CD4-positive, CD25-positive, alpha-beta regulatory T cell (primary cell): Measurements from ENCODE around the gene MAML1. TPM values are rescaled to one million over a fixed set of nuclear protein-coding genes. Genes with fewer than 3 reads are reported as not detected.

Experiments
- ATAC-seq, 2 donors: fragments of 150-1000 bp; cut with Tn5 transposase; one replicate each; pipeline ENCODE4 v1.10.0; 2021; ENCODE audit warnings: low read depth in 2 of 2, moderate number of reproducible peaks in 2 of 2, moderate library complexity in 1 of 2
- DNase-seq, 3 donors: peaks; one replicate each; pipeline versions ENCODE4 v3.0.0 to v3.0.0-alpha.2; 2012 to 2022; ENCODE audit warnings: mixed read lengths in 1 of 3
- H3K27ac ChIP-seq: one replicate; pipeline ENCODE4 v1.7.0; 2013; ENCODE audit warnings: mild to moderate bottlenecking, low read length; ENCODE audit not compliant: insufficient read depth, poor library complexity, severe bottlenecking
- H3K27me3 ChIP-seq: one replicate; pipeline ENCODE4 v1.7.0; 2013; ENCODE audit warnings: low read length; ENCODE audit not compliant: control insufficient read depth, insufficient read depth
- H3K36me3 ChIP-seq: one replicate; pipeline ENCODE4 v1.7.0; 2013; ENCODE audit warnings: mild to moderate bottlenecking, low read length, moderate library complexity; ENCODE audit not compliant: control insufficient read depth, insufficient read depth
- H3K4me1 ChIP-seq: 2 replicates; pipeline ENCODE4 v1.7.0; 2013; ENCODE audit warnings: mild to moderate bottlenecking, low read length; ENCODE audit not compliant: insufficient read depth, control insufficient read depth, poor library complexity, severe bottlenecking
- H3K4me3 ChIP-seq: one replicate; pipeline ENCODE4 v1.7.0; 2013; ENCODE audit warnings: low read depth, mild to moderate bottlenecking, low read length, moderate library complexity
- H3K9me3 ChIP-seq, 2 experiments: 1 replicate in 1 of 2; 2 replicates in 1 of 2; pipeline ENCODE4 v1.7.0; 2013; ENCODE audit warnings: low read length in 2 of 2, mild to moderate bottlenecking in 1 of 2, moderate library complexity in 1 of 2; ENCODE audit not compliant: control insufficient read depth in 2 of 2
- H3K27ac Mint-ChIP-seq, 3 donors: one replicate each; pipeline ENCODE4 v1.8.0; 2020 to 2022; ENCODE audit warnings: mild to moderate bottlenecking in 3 of 3, mixed read lengths in 3 of 3, moderate library complexity in 2 of 3
- H3K27me3 Mint-ChIP-seq: one replicate; pipeline ENCODE4 v1.8.0; 2022; ENCODE audit warnings: mild to moderate bottlenecking, mixed read lengths
- H3K36me3 Mint-ChIP-seq: one replicate; pipeline ENCODE4 v1.8.0; 2020; ENCODE audit warnings: mixed read lengths
- H3K4me1 Mint-ChIP-seq, 4 donors: one replicate each; pipeline ENCODE4 v1.8.0; 2020 to 2022; ENCODE audit warnings: mixed read lengths in 4 of 4, mild to moderate bottlenecking in 1 of 4
- H3K4me3 Mint-ChIP-seq, 4 donors: one replicate each; pipeline ENCODE4 v1.8.0; 2020 to 2022; ENCODE audit warnings: mild to moderate bottlenecking in 4 of 4, mixed read lengths in 4 of 4, moderate library complexity in 3 of 4
- H3K9me3 Mint-ChIP-seq, 7 donors: one replicate each; pipeline ENCODE4 v1.8.0; 2020 to 2022; ENCODE audit warnings: mixed read lengths in 7 of 7, mild to moderate bottlenecking in 3 of 7, moderate library complexity in 2 of 7
- polyA plus RNA-seq, 4 donors: library from polyadenylated mRNA; unstranded; fragments of 300-500 nt; fragmentation: Illumina TruSeq; gene quantifications; one replicate each; pipeline ENCODE4 v1.2.3, GENCODE V29; 2021
- total RNA-seq: library from RNA; stranded (reverse); gene quantifications from one replicate; pipeline ENCODE4 v1.2.3, GENCODE V29; 2022

The MAML1 gene
- total and polyA plus RNA-seq, 5 donors from 2014 or later, result 2.8 to 39.5 (median 4.2) TPM

- Mint-ChIP-seq H3K36me3 (peaks cover 8% of the 10 kb centered on the region), H3K9me3 (peaks cover 0 to 2% (median 0%) of the 10 kb centered on the region in 7 donors), H3K27ac (peak overlapping the region in 1 of 3 donors; percentile 80), H3K27me3 (no peaks in the 10 kb centered on the region), H3K4me3 (peak overlapping the region; percentile 19 to 83 (median 40)), H3K4me1 (peaks cover 0 to 29% (median 16%) of the 10 kb centered on the region in 4 donors)
- DNase-seq (no peak), ATAC-seq (no peak)
- peaks cover 36% of the 10 kb centered on the region for H3K4me1 ChIP-seq
- H3K36me3 ChIP-seq, result peaks cover 9% of the 10 kb centered on the region
- no peak overlapping the region for H3K27ac ChIP-seq
- H3K9me3 ChIP-seq, result no peaks in the 10 kb centered on the region
- no peaks in the 10 kb centered on the region for H3K27me3 ChIP-seq
- H3K4me3 ChIP-seq, result no peak overlapping the region
Observed at GRCh38 chr5:179815491-179816249, 83.0 kb downstream of the MAML1 start.

DNA sequence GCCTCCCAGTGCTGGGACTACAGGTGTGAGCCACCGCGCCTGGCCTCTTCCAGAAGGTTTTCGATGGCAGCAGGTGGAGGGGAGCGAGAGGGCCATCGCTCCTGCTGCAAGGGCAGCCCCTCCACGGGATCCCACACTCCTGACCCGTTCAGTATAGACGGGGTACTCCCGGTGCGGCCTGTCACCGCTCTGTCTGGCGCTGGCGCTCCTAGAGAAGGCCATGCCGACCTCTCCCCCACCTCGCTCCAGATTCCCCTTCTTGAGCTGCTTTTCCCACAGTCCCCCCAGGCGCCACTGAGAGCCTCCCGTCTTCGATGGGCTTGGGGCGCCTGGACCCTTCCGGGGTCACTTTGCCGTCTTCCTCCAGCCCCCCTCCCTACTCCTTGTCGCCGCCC lies 83.8 kb downstream of the MAML1 start:
- peaks cover 8% of the 10 kb centered on the region for H3K36me3 Mint-ChIP-seq
- peaks cover 0 to 2% (median 0%) of the 10 kb centered on the region in 7 donors for H3K9me3 Mint-ChIP-seq
- peaks cover 1% of the 10 kb centered on the region for H3K27me3 Mint-ChIP-seq
- DNase-seq (no peak), ATAC-seq (no peak)
- H3K27ac ChIP-seq, result no peak overlapping the region
- no peak overlapping the region for H3K27ac Mint-ChIP-seq
- peaks cover 36% of the 10 kb centered on the region for H3K4me1 ChIP-seq
- H3K27me3 ChIP-seq, result no peaks in the 10 kb centered on the region
- peaks cover 9% of the 10 kb centered on the region for H3K36me3 ChIP-seq
- peak overlapping the region in 1 of 4 donors; percentile 24 for H3K4me3 Mint-ChIP-seq
- no peaks in the 10 kb centered on the region for H3K9me3 ChIP-seq
- H3K4me3 ChIP-seq, result no peak overlapping the region
- H3K4me1 Mint-ChIP-seq, result peaks cover 0 to 31% (median 16%) of the 10 kb centered on the region in 4 donors

DNA sequence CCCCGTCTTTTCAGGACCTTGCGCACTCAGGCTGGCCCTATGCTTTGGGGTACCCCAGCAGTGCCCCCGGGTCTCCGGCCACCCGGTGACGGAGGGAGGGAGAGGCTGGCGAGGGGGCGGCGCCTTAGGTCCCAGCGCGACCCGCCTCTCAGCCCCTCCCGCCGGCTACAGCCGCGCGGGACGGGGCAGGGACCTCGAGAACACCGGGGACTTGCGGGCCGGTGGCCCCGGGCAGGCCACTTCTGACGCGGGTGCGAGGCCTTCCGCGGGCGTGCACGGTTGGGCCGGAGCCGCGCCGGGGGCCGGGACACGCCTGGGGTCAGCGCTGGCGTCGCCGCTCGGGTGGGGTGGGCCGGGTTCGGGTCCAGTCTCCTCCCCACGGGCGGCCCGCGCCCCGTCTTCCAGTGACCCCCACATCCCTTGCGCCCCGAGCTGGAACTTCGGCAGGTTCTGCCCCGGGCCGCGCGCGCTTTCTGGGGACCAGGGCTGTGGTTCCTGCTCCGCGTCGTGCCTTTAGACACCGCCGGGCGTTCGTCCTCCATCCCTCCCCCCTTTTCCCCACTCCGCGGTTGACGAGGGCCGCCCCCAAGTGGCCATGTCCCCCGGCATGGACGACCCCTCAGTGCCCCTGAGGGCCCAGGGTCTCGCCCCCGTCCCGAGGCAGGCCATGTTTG lies 84.3 kb downstream of the MAML1 start:
- peaks cover 2 to 36% (median 19%) of the 10 kb centered on the region in 4 donors for H3K4me1 Mint-ChIP-seq
- H3K27ac ChIP-seq, result no peak overlapping the region
- peaks cover 40% of the 10 kb centered on the region for H3K4me1 ChIP-seq
- no peaks in the 10 kb centered on the region for H3K27me3 ChIP-seq
- H3K27ac Mint-ChIP-seq, result no peak overlapping the region
- no peak overlapping the region for H3K4me3 ChIP-seq
- H3K36me3 Mint-ChIP-seq, result peaks cover 8% of the 10 kb centered on the region
- H3K36me3 ChIP-seq, result peaks cover 9% of the 10 kb centered on the region
- DNase-seq (no peak), ATAC-seq (no peak)
- peaks cover 6% of the 10 kb centered on the region for H3K27me3 Mint-ChIP-seq
- H3K4me3 Mint-ChIP-seq, result peak overlapping the region in 3 of 4 donors; percentile 16 to 92 (median 85)
- H3K9me3 ChIP-seq, result no peaks in the 10 kb centered on the region
- H3K9me3 Mint-ChIP-seq, result peaks cover 0 to 2% (median 0%) of the 10 kb centered on the region in 7 donors

GRCh38 chr5:179817470-179817840 lies 84.8 kb downstream of the MAML1 start:
- H3K27me3 Mint-ChIP-seq, result peaks cover 10% of the 10 kb centered on the region
- Histone ChIP-seq H3K27me3 (no peaks in the 10 kb centered on the region), H3K27ac (no peak overlapping the region), H3K4me1 (peaks cover 45% of the 10 kb centered on the region), H3K36me3 (peaks cover 5% of the 10 kb centered on the region), H3K9me3 (no peaks in the 10 kb centered on the region), H3K4me3 (no peak overlapping the region)
- H3K4me3 Mint-ChIP-seq, result peak overlapping the region; percentile 16 to 92 (median 85)
- H3K9me3 Mint-ChIP-seq, result peaks cover 0 to 2% (median 0%) of the 10 kb centered on the region in 7 donors
- H3K36me3 Mint-ChIP-seq, result peaks cover 8% of the 10 kb centered on the region
- DNase-seq (no peak), ATAC-seq (no peak)
- H3K4me1 Mint-ChIP-seq, result peaks cover 7 to 41% (median 24%) of the 10 kb centered on the region in 4 donors
- H3K27ac Mint-ChIP-seq, result peak overlapping the region in 1 of 3 donors; percentile 83

- Histone ChIP-seq H3K36me3 (peaks cover 7% of the 10 kb centered on the region), H3K4me1 (peaks cover 52% of the 10 kb centered on the region), H3K9me3 (no peaks in the 10 kb centered on the region), H3K27me3 (no peaks in the 10 kb centered on the region), H3K4me3 (no peak overlapping the region), H3K27ac (peak overlapping the region; percentile 96)
- Mint-ChIP-seq H3K36me3 (peaks cover 7% of the 10 kb centered on the region), H3K27ac (peak overlapping the region; percentile 83 to 93 (median 91)), H3K9me3 (peaks cover 0 to 2% (median 0%) of the 10 kb centered on the region in 7 donors), H3K4me1 (peaks cover 8 to 48% (median 28%) of the 10 kb centered on the region in 4 donors), H3K27me3 (peaks cover 10% of the 10 kb centered on the region), H3K4me3 (peak overlapping the region; percentile 85 to 93 (median 89))
- DNase-seq (no peak), ATAC-seq (no peak)
Observed at GRCh38 chr5:179817890-179818745, 85.5 kb downstream of the MAML1 start.

DNA sequence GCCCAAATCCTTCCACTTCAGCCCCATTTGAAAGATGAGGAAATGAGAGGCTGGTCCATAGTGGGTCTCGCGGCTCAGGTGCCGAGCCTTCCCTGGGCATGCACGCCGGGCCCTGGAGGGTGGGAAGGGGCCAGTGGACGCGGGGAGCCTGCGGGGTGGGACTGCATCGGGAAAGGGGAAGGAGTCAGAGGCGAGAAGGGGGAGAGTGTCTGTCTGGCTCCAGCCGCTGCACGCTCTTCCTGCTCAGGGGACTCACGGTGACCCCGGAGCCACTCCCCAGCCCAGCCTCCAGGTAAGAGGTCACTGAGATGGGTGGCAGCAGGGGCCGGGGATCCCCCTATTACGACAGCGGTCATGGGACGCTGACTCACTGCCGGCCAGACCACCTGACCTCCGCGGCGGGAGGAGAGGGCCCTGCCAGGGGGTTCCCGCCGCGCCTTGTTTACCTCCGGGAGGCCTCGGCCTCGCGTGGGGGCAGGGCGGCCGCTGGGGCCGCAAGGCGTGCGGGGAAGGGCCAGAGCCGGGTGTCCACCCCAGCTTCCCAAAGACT lies 86.2 kb downstream of the MAML1 start:
- Mint-ChIP-seq H3K4me1 (peaks cover 8 to 52% (median 28%) of the 10 kb centered on the region in 4 donors), H3K9me3 (peaks cover 0 to 2% (median 0%) of the 10 kb centered on the region in 7 donors), H3K27ac (peak overlapping the region; percentile 83 to 93 (median 91)), H3K36me3 (peaks cover 11% of the 10 kb centered on the region), H3K4me3 (peak overlapping the region; percentile 85 to 93 (median 89)), H3K27me3 (peaks cover 10% of the 10 kb centered on the region)
- Histone ChIP-seq H3K27me3 (no peaks in the 10 kb centered on the region), H3K9me3 (no peaks in the 10 kb centered on the region), H3K4me1 (peaks cover 53% of the 10 kb centered on the region), H3K36me3 (peaks cover 11% of the 10 kb centered on the region), H3K4me3 (no peak overlapping the region), H3K27ac (peak overlapping the region; percentile 96)
- peak; percentile 58 to 68 for ATAC-seq
- peak; percentile 81 to 93 (median 91) for DNase-seq
